ENCODE measurements around the gene MOGAT1. TPM values are rescaled to one million over a fixed set of nuclear protein-coding genes. Genes with fewer than 3 reads are reported as not detected.

Gene MOGAT1
- polyA plus RNA-seq, 2 of the 4 experiments (the other 2 are of a cell fraction): not detected

GRCh38 chr2:222739939-222740338 lies 68.5 kb downstream of the MOGAT1 start:
- ChIA-PET POLR2A (no interaction called here), CTCF (interaction anchor here (1.2 to 1.5 kb wide), 3 partner anchors 10 to 32 kb away, joined by 3 to 5 read pairs (median 4); no protein-coding TSS in a partner anchor)
- Histone ChIP-seq H3K4me2 (no peak overlapping the region), H3K4me3 (no peak overlapping the region), H3K4me1 (0 out of 3 replicates have a peak, but pooled peaks cover 6% of the 10 kb centered on the region), H3K9me3 (no peaks in the 10 kb centered on the region), H3K27ac (no peak overlapping the region)
- TF ChIP-seq FOXS1 (CRISPR knock-in tag; IDR thresholded peaks at IDR 0.05) (no peak), ZSCAN20 (CRISPR knock-in tag; IDR thresholded peaks at IDR 0.05) (no peak), HOXB5 (CRISPR knock-in tag; IDR thresholded peaks at IDR 0.05) (no peak), KDM5A (IDR thresholded peaks at IDR 0.05) (no peak), JUN (IDR thresholded peaks at IDR 0.05) (no peak), RARB (CRISPR knock-in tag; IDR thresholded peaks at IDR 0.05) (no peak), TFCP2L1 (CRISPR knock-in tag; IDR thresholded peaks at IDR 0.05) (no peak), FOSL2 (IDR thresholded peaks at IDR 0.05) (no peak), FOSL2 (CRISPR knock-in tag; IDR thresholded peaks at IDR 0.05) (no peak), SREBF2 (IDR thresholded peaks at IDR 0.05) (no peak), PBX3 (IDR thresholded peaks at IDR 0.05) (no peak), HES2 (IDR thresholded peaks at IDR 0.05) (no peak), ATOH8 (CRISPR knock-in tag; IDR thresholded peaks at IDR 0.05; ENCODE audit: low read depth) (no peak), ZFP36 (IDR thresholded peaks at IDR 0.05; ENCODE audit: borderline replicate concordance, partially characterized antibody) (no peak), FOSB (CRISPR knock-in tag; IDR thresholded peaks at IDR 0.05) (no peak), RCOR1 (IDR thresholded peaks at IDR 0.05; ENCODE audit: low read depth, low read length) (no peak), USF2 (IDR thresholded peaks at IDR 0.05) (no peak)
- 96% methylated on average over 4 of the region's 4 CpGs for WGBS (ENCODE audit: missing lambda C conversion rate)
- DNase-seq (ENCODE audit: low read depth in 1 of 2, low spot score in 1 of 2) (no peak), FAIRE-seq (no peak), ATAC-seq (no peak)

GRCh38 chr2:222743251-222743812 lies 71.9 kb downstream of the MOGAT1 start:
- Histone ChIP-seq H3K9me3 (no peaks in the 10 kb centered on the region), H3K4me2 (no peak overlapping the region), H3K4me1 (0 out of 3 replicates have a peak, but pooled peaks cover 6% of the 10 kb centered on the region), H3K4me3 (no peak overlapping the region), H3K27ac (no peak overlapping the region)
- WGBS (ENCODE audit: missing lambda C conversion rate): 76% methylated on average over 10 of the region's 10 CpGs
- POLR2A ChIA-PET: no interaction called here
- DNase-seq (ENCODE audit: low read depth in 1 of 2, low spot score in 1 of 2): no peak
- CTCF ChIA-PET: no interaction called here
- no peak for FAIRE-seq
- TF ChIP-seq BCL3 (IDR thresholded peaks at IDR 0.05) (no peak), MAZ (IDR thresholded peaks at IDR 0.05; ENCODE audit: borderline replicate concordance, low read depth, low read length) (no peak), RFX5 (IDR thresholded peaks at IDR 0.05) (no peak), CTCF (IDR thresholded peaks at IDR 0.05) (no peak), POLR2A (IDR thresholded peaks at IDR 0.05; ENCODE audit: low read length) (no peak), EHMT2 (IDR thresholded peaks at IDR 0.05; ENCODE audit: low read depth) (no peak), HOXA7 (CRISPR knock-in tag; IDR thresholded peaks at IDR 0.05) (no peak), ESRRA (IDR thresholded peaks at IDR 0.05; ENCODE audit: borderline replicate concordance, low read length) (no peak), RARB (CRISPR knock-in tag; IDR thresholded peaks at IDR 0.05) (no peak), RCOR1 (IDR thresholded peaks at IDR 0.05; ENCODE audit: low read depth, low read length) (no peak), CHD2 (IDR thresholded peaks at IDR 0.05; ENCODE audit: low read length, partially characterized antibody) (no peak), MAX (IDR thresholded peaks at IDR 0.05) (no peak), GATA3 (IDR thresholded peaks at IDR 0.05; ENCODE audit: borderline replicate concordance) (no peak), HOXB13 (CRISPR knock-in tag; IDR thresholded peaks at IDR 0.05; ENCODE audit: low read depth) (no peak), HDAC2 (IDR thresholded peaks at IDR 0.05) (no peak), KDM1A (IDR thresholded peaks at IDR 0.05; ENCODE audit: low read depth) (no peak), HES2 (IDR thresholded peaks at IDR 0.05) (no peak), PBX3 (IDR thresholded peaks at IDR 0.05) (no peak)
- peak in 1 of 2 experiments; percentile 43; a peak in 2 of 6 replicates for ATAC-seq
